T-cell (primary cell): Measurements from ENCODE around the gene SDK2. TPM values are rescaled to one million over a fixed set of nuclear protein-coding genes. Genes with fewer than 3 reads are reported as not detected.

Source experiments
- ATAC-seq, 4 experiments: fragments of 200-7000 bp in 3 of 4; fragments of 150-1000 bp in 1 of 4; cut with Tn5 transposase; replicated peaks in 1 of 4; 1 replicate in 3 of 4; 2 replicates in 1 of 4; pipeline ENCODE4 v1.10.0; 2021; ENCODE audit warnings: moderate library complexity in 3 of 4, mild to moderate bottlenecking in 2 of 4, moderate number of reproducible peaks in 1 of 4
- CTCF ChIA-PET, 2 donors: fragments of 300-600 bp; sonication (Branson Sonifier 250); formaldehyde crosslinking; loops; one replicate each; lab custom pipeline; 2022; ENCODE audit warnings: antibody characterized with exemption in 2 of 2; lab: Charles Lee
- POLR2A ChIA-PET, 2 donors: fragments of 300-600 bp; sonication (Branson Sonifier 250); formaldehyde crosslinking; loops; one replicate each; lab custom pipeline; 2022; ENCODE audit warnings: antibody characterized with exemption in 2 of 2; lab: Charles Lee
- DNase-seq, 35 experiments: peaks; one replicate each; pipeline versions ENCODE4 v3.0.0 to v3.0.0-alpha.2; 2013 to 2023
- H3K27ac ChIP-seq: one replicate; pipeline ENCODE4 v1.5.1; 2013; ENCODE audit warnings: low read length
- H3K27me3 ChIP-seq, 2 experiments: replicated peaks in 1 of 2; 1 replicate in 1 of 2; 2 replicates in 1 of 2; pipeline versions ENCODE4 v1.6.1 to v1.7.0; 2013; ENCODE audit warnings: low read length in 1 of 2, mixed read lengths in 1 of 2; ENCODE audit not compliant: control insufficient read depth in 2 of 2, insufficient read depth in 2 of 2; ENCODE audit errors: extremely low read depth in 1 of 2
- H3K36me3 ChIP-seq, 2 donors: 1 replicate in 1 of 2; 2 replicates in 1 of 2; pipeline versions ENCODE4 v1.6.1 to v1.7.0; 2013; ENCODE audit warnings: low read length in 1 of 2; ENCODE audit not compliant: control insufficient read depth in 2 of 2, insufficient read depth in 1 of 2; ENCODE audit errors: extremely low read depth in 1 of 2
- H3K4me1 ChIP-seq, 2 experiments: 1 replicate in 1 of 2; 2 replicates in 1 of 2; pipeline versions ENCODE4 v1.6.1 to v1.7.0; 2013; ENCODE audit warnings: low read length in 2 of 2, mixed read lengths in 1 of 2; ENCODE audit not compliant: insufficient read depth in 2 of 2, control insufficient read depth in 1 of 2; ENCODE audit errors: extremely low read depth in 1 of 2
- H3K4me3 ChIP-seq, 2 donors: 1 replicate in 1 of 2; 2 replicates in 1 of 2; pipeline versions ENCODE4 v1.5.1 to v1.7.0; 2013; ENCODE audit warnings: mild to moderate bottlenecking in 2 of 2, low read length in 1 of 2, moderate library complexity in 1 of 2; ENCODE audit not compliant: control insufficient read depth in 1 of 2; ENCODE audit errors: extremely low read depth in 1 of 2
- H3K9me3 ChIP-seq: 2 replicates; pipeline ENCODE4 v1.7.0; 2013
- H3K27ac Mint-ChIP-seq, 2 donors: one replicate each; pipeline ENCODE4 v1.8.0; 2020 to 2021; ENCODE audit warnings: mild to moderate bottlenecking in 2 of 2, mixed read lengths in 2 of 2
- H3K27me3 Mint-ChIP-seq, 2 donors: one replicate each; pipeline ENCODE4 v1.8.0; 2021 to 2022; ENCODE audit warnings: mixed read lengths in 2 of 2
- H3K36me3 Mint-ChIP-seq: one replicate; pipeline ENCODE4 v1.8.0; 2021; ENCODE audit warnings: mixed read lengths
- H3K4me1 Mint-ChIP-seq, 3 donors: one replicate each; pipeline ENCODE4 v1.8.0; 2020 to 2022; ENCODE audit warnings: mixed read lengths in 3 of 3, mild to moderate bottlenecking in 1 of 3
- H3K4me3 Mint-ChIP-seq, 3 donors: one replicate each; pipeline ENCODE4 v1.8.0; 2020 to 2022; ENCODE audit warnings: mild to moderate bottlenecking in 3 of 3, mixed read lengths in 3 of 3, moderate library complexity in 3 of 3
- H3K9me3 Mint-ChIP-seq, 3 donors: one replicate each; pipeline ENCODE4 v1.8.0; 2020 to 2022; ENCODE audit warnings: mixed read lengths in 3 of 3
- WGBS: methylation state at CpG from one replicate; pipeline ENCODE4 v1.1.5; 2013; ENCODE audit warnings: missing lambda C conversion rate; ENCODE audit not compliant: insufficient coverage; 5-methylcytosine and 5-hydroxymethylcytosine counted together
- total RNA-seq, 35 experiments: library from RNA in 6 of 35; stranded (reverse) in 6 of 35; fragments of 120-200 nt in 1 of 35; gene quantifications; one replicate each; pipeline versions ENCODE4 v1.2.1 to v1.2.4 and lab custom pipeline; 2013 to 2026

The SDK2 gene
- total RNA-seq, 5 donors from 2014 or later (not counting 1 experiment from before 2014, with no cell fraction given), result 2.9 to 8.3 (median 4.8) TPM

- no peaks in the 10 kb centered on the region for H3K9me3 ChIP-seq
- POLR2A ChIA-PET, result no interaction called here
- no peaks in the 10 kb centered on the region for H3K36me3 Mint-ChIP-seq
- H3K36me3 ChIP-seq, result no peaks in the 10 kb centered on the region
- H3K4me3 Mint-ChIP-seq, result no peak overlapping the region
- ATAC-seq (no peak), DNase-seq (no peak)
- H3K27me3 ChIP-seq, result peaks cover 0 to 41% of the 10 kb centered on the region in 2 experiments
- H3K9me3 Mint-ChIP-seq, result no peaks in the 10 kb centered on the region
- no peak overlapping the region for H3K4me3 ChIP-seq
- H3K27me3 Mint-ChIP-seq, result peaks cover 0 to 22% of the 10 kb centered on the region in 2 donors
- peaks cover under 1 to 24% of the 10 kb centered on the region in 2 experiments for H3K4me1 ChIP-seq
- CTCF ChIA-PET, result no interaction called here
- no peak overlapping the region for H3K27ac ChIP-seq
- WGBS, result no CpG with 5 or more reads among the region's 3 CpGs
- peaks cover 15 to 29% (median 19%) of the 10 kb centered on the region in 3 donors for H3K4me1 Mint-ChIP-seq
- H3K27ac Mint-ChIP-seq, result no peak overlapping the region
Observed at GRCh38 chr17:73638556-73638955, 5.7 kb downstream of the SDK2 start.

GRCh38 chr17:73637866-73638265, 6.4 kb downstream of the SDK2 start:
- Mint-ChIP-seq H3K4me3 (no peak overlapping the region), H3K4me1 (peaks cover 12 to 26% (median 19%) of the 10 kb centered on the region in 3 donors), H3K27me3 (peaks cover 0 to 20% of the 10 kb centered on the region in 2 donors), H3K27ac (peak overlapping the region in 1 of 2 donors; percentile 44), H3K9me3 (no peaks in the 10 kb centered on the region), H3K36me3 (no peaks in the 10 kb centered on the region)
- no peak for DNase-seq
- peaks cover 0 to 35% of the 10 kb centered on the region in 2 experiments for H3K27me3 ChIP-seq
- no peak overlapping the region for H3K4me3 ChIP-seq
- no peak for ATAC-seq
- WGBS, result 80% methylated on average over 2 of the region's 8 CpGs
- ChIA-PET CTCF (no interaction called here), POLR2A (no interaction called here)
- no peaks in the 10 kb centered on the region for H3K9me3 ChIP-seq
- peaks cover 0 to 17% of the 10 kb centered on the region in 2 experiments for H3K4me1 ChIP-seq
- no peaks in the 10 kb centered on the region for H3K36me3 ChIP-seq
- no peak overlapping the region for H3K27ac ChIP-seq

- Mint-ChIP-seq H3K9me3 (no peaks in the 10 kb centered on the region), H3K27ac (no peak overlapping the region), H3K36me3 (no peaks in the 10 kb centered on the region), H3K27me3 (peaks cover 0 to 1% of the 10 kb centered on the region in 2 donors), H3K4me1 (peaks cover 0 to 12% (median 2%) of the 10 kb centered on the region in 3 donors), H3K4me3 (no peak overlapping the region)
- no peak for ATAC-seq
- 80% methylated on average over 10 of the region's 12 CpGs for WGBS
- CTCF ChIA-PET, result no interaction called here
- Histone ChIP-seq H3K4me3 (no peak overlapping the region), H3K4me1 (no peaks in the 10 kb centered on the region), H3K27ac (no peak overlapping the region), H3K9me3 (no peaks in the 10 kb centered on the region), H3K27me3 (peaks cover 0 to 22% of the 10 kb centered on the region in 2 experiments), H3K36me3 (no peaks in the 10 kb centered on the region)
- POLR2A ChIA-PET, result no interaction called here
- no peak for DNase-seq
Observed at GRCh38 chr17:73635101-73635817, 9.0 kb downstream of the SDK2 start.

GRCh38 chr17:73634629-73635028, 9.6 kb downstream of the SDK2 start:
- Histone ChIP-seq H3K27ac (no peak overlapping the region), H3K27me3 (peaks cover 0 to 26% of the 10 kb centered on the region in 2 experiments), H3K9me3 (no peaks in the 10 kb centered on the region), H3K4me3 (no peak overlapping the region), H3K4me1 (no peaks in the 10 kb centered on the region), H3K36me3 (no peaks in the 10 kb centered on the region)
- ATAC-seq (no peak), DNase-seq (no peak)
- no peaks in the 10 kb centered on the region for H3K9me3 Mint-ChIP-seq
- H3K27me3 Mint-ChIP-seq, result peaks cover 0 to 1% of the 10 kb centered on the region in 2 donors
- H3K4me1 Mint-ChIP-seq, result peaks cover 0 to 12% (median 2%) of the 10 kb centered on the region in 3 donors
- no peak overlapping the region for H3K4me3 Mint-ChIP-seq
- no peak overlapping the region for H3K27ac Mint-ChIP-seq
- CTCF ChIA-PET, result no interaction called here
- POLR2A ChIA-PET, result no interaction called here
- no CpG with 5 or more reads among the region's 5 CpGs for WGBS
- no peaks in the 10 kb centered on the region for H3K36me3 Mint-ChIP-seq

- Histone ChIP-seq H3K4me3 (no peak overlapping the region), H3K27me3 (peaks cover 0 to 19% of the 10 kb centered on the region in 2 experiments), H3K4me1 (no peaks in the 10 kb centered on the region), H3K9me3 (no peaks in the 10 kb centered on the region), H3K27ac (no peak overlapping the region), H3K36me3 (no peaks in the 10 kb centered on the region)
- CTCF ChIA-PET, result no interaction called here
- H3K27ac Mint-ChIP-seq, result no peak overlapping the region
- POLR2A ChIA-PET, result no interaction called here
- H3K27me3 Mint-ChIP-seq, result peaks cover 0 to 1% of the 10 kb centered on the region in 2 donors
- H3K4me1 Mint-ChIP-seq, result peaks cover 0 to 12% (median 2%) of the 10 kb centered on the region in 3 donors
- WGBS, result 92% methylated on average over 7 of the region's 8 CpGs
- H3K9me3 Mint-ChIP-seq, result no peaks in the 10 kb centered on the region
- DNase-seq (no peak), ATAC-seq (no peak)
- H3K36me3 Mint-ChIP-seq, result no peaks in the 10 kb centered on the region
- H3K4me3 Mint-ChIP-seq, result no peak overlapping the region
Observed at GRCh38 chr17:73633736-73634135, 10.5 kb downstream of the SDK2 start.

GRCh38 chr17:73632513-73632912, 11.7 kb downstream of the SDK2 start:
- Mint-ChIP-seq H3K4me1 (peaks cover 0 to 4% (median 2%) of the 10 kb centered on the region in 3 donors), H3K4me3 (no peak overlapping the region), H3K27me3 (no peaks in the 10 kb centered on the region), H3K27ac (no peak overlapping the region), H3K9me3 (no peaks in the 10 kb centered on the region), H3K36me3 (no peaks in the 10 kb centered on the region)
- H3K4me3 ChIP-seq, result no peak overlapping the region
- no peaks in the 10 kb centered on the region for H3K4me1 ChIP-seq
- H3K9me3 ChIP-seq, result no peaks in the 10 kb centered on the region
- WGBS, result 63% methylated on average over 1 of the region's 2 CpGs
- peaks cover 0 to 11% of the 10 kb centered on the region in 2 experiments for H3K27me3 ChIP-seq
- H3K27ac ChIP-seq, result no peak overlapping the region
- no peak for DNase-seq
- no peaks in the 10 kb centered on the region for H3K36me3 ChIP-seq
- CTCF ChIA-PET, result no interaction called here
- ATAC-seq, result no peak
- POLR2A ChIA-PET, result no interaction called here
